Measurements from ENCODE around the gene PRPF31. TPM values are rescaled to one million over a fixed set of nuclear protein-coding genes. Genes with fewer than 3 reads are reported as not detected.

The PRPF31 gene
- total and polyA plus RNA-seq, 2 of the 13 experiments (the other 11 are each of a cell fraction or from before 2014, with no cell fraction given) = 23.8 to 63.8 TPM

GRCh38 chr19:54133957-54134590 is 18.5 kb downstream of the PRPF31 start (continued):
- TF ChIP-seq HMGXB3 (CRISPR knock-in tag; IDR thresholded peaks at IDR 0.05; ENCODE audit: borderline replicate concordance) = no peak
- no peak for TF ChIP-seq NFKBIZ (CRISPR knock-in tag; IDR thresholded peaks at IDR 0.05)
- no peak for TF ChIP-seq CCAR2 (optimal IDR thresholded peaks at IDR 0.05; ENCODE audit: low read depth, low read length)
- no peak for TF ChIP-seq ZNF616 (CRISPR knock-in tag; IDR thresholded peaks at IDR 0.05; ENCODE audit: low read depth)
- no peak for TF ChIP-seq AFF4 (CRISPR knock-in tag; IDR thresholded peaks at IDR 0.05)
- no peak for TF ChIP-seq ZNF776 (CRISPR knock-in tag; IDR thresholded peaks at IDR 0.05)
